HCT116 (cell line): Measurements from ENCODE around the gene SLFN12. TPM values are rescaled to one million over a fixed set of nuclear protein-coding genes. Genes with fewer than 3 reads are reported as not detected.

ENCODE experiments used
- ATAC-seq: fragments of 200-7000 bp; cut with Tn5 transposase; 2 replicates; pipeline ENCODE4 v1.9.1; 2020; ENCODE audit warnings: mild to moderate bottlenecking, moderate library complexity
- BruUV-seq: library from RNA; stranded (reverse); fragments of 400-500 nt; replicated peaks from 2 replicates; lab custom pipeline; 2021; lab: Mats Ljungman, UMichigan
- CTCF ChIA-PET: fragments of 300-600 bp; sonication (Branson Sonifier 250); formaldehyde crosslinking; loops from one replicate; lab custom pipeline; 2021; ENCODE audit warnings: antibody characterized with exemption; lab: Charles Lee
- POLR2A ChIA-PET: fragments of 300-600, 350-600 bp; sonication (Branson Sonifier 250); formaldehyde crosslinking; loops from one replicate; lab custom pipeline; 2021; ENCODE audit warnings: antibody characterized with exemption; lab: Charles Lee
- RAD21 ChIA-PET, 2 experiments: fragments of 300-600 bp; sonication (Branson Sonifier 250); formaldehyde crosslinking; loops; one replicate each; lab custom pipeline; 2023; ENCODE audit warnings: low total read pairs in 2 of 2; ENCODE audit not compliant: uncharacterized antibody in 2 of 2, unreplicated experiment in 2 of 2, low non-redundant PET in 1 of 2; lab: Charles Lee
- DNase-seq: peaks from one replicate; pipeline ENCODE4 v3.0.0-alpha.2; 2010; ENCODE audit warnings: low read depth, low spot score
- H2AFZ ChIP-seq: fragments of 200-600 bp; shearing (Covaris generic), sonication (generic); 2 replicates; pipeline ENCODE4 v1.6.1; 2017; ENCODE audit warnings: low read depth, mixed run types, mixed read lengths, antibody characterized with exemption, low read length; ENCODE audit not compliant: poor library complexity, severe bottlenecking
- H3K27ac ChIP-seq: 2 replicates; pipeline ENCODE4 v1.5.1; 2012; ENCODE audit warnings: low read depth, low read length
- H3K27me3 ChIP-seq: fragments of 200-600 bp; sonication (generic); 2 replicates; pipeline ENCODE4 v1.6.1; 2016; ENCODE audit warnings: mixed run types, low read length, mixed read lengths; ENCODE audit not compliant: insufficient read depth
- H3K36me3 ChIP-seq, 2 experiments: fragments of 200-500 bp in 1 of 2; fragments of 200-600 bp in 1 of 2; sonication (Bioruptor generic) in 1 of 2; sonication (generic) in 1 of 2; 2 replicates each; pipeline versions ENCODE4 v1.5.1 to v1.6.1; 2014 to 2016; ENCODE audit warnings: low read length in 2 of 2, inconsistent platforms in 1 of 2, mixed read lengths in 1 of 2, mixed run types in 1 of 2; ENCODE audit not compliant: insufficient read depth in 2 of 2, control insufficient read depth in 1 of 2
- H3K4me1 ChIP-seq, 2 experiments: fragments of 200-600 bp in 1 of 2; sonication (generic) in 1 of 2; 2 replicates each; pipeline versions ENCODE4 v1.5.1 to v1.6.1; 2012 to 2017; ENCODE audit warnings: low read length in 2 of 2, inconsistent platforms in 1 of 2, mild to moderate bottlenecking in 1 of 2, mixed read lengths in 1 of 2, mixed run types in 1 of 2, moderate library complexity in 1 of 2; ENCODE audit not compliant: insufficient read depth in 2 of 2, control insufficient read depth in 1 of 2
- H3K4me2 ChIP-seq: fragments of 200-600 bp; sonication (generic); 2 replicates; pipeline ENCODE4 v1.6.1; 2017; ENCODE audit warnings: mixed run types, low read length, mixed read lengths
- H3K4me3 ChIP-seq, 2 experiments: fragments of 200-600 bp in 1 of 2; sonication (generic) in 1 of 2; replicated peaks in 1 of 2; 2 replicates each; pipeline ENCODE4 v1.5.1; 2011 to 2016; ENCODE audit warnings: low read length in 2 of 2, control low read depth in 1 of 2, low read depth in 1 of 2, mild to moderate bottlenecking in 1 of 2, mixed read lengths in 1 of 2, mixed run types in 1 of 2
- H3K79me2 ChIP-seq: fragments of 200-600 bp; sonication (generic); 2 replicates; pipeline ENCODE4 v1.6.1; 2017; ENCODE audit warnings: mild to moderate bottlenecking, mixed run types, low read length, moderate library complexity, mixed read lengths; ENCODE audit not compliant: insufficient read depth
- H3K9ac ChIP-seq: fragments of 200-600 bp; sonication (generic); 2 replicates; pipeline ENCODE4 v1.6.1; 2016; ENCODE audit warnings: low read length, mixed read lengths
- H3K9me2 ChIP-seq: fragments of 200-600 bp; sonication (generic), shearing (Covaris generic); 2 replicates; pipeline ENCODE4 v1.6.1; 2017; ENCODE audit warnings: mixed run types, mild to moderate bottlenecking, moderate library complexity; ENCODE audit not compliant: insufficient read depth
- H3K9me3 ChIP-seq, 2 experiments: fragments of 200-500 bp in 1 of 2; fragments of 200-600 bp in 1 of 2; sonication (Bioruptor generic) in 1 of 2; sonication (generic) in 1 of 2; 2 replicates each; pipeline ENCODE4 v1.6.1; 2014 to 2017; ENCODE audit warnings: low read length in 2 of 2, mixed read lengths in 2 of 2, inconsistent platforms in 1 of 2, low read depth in 1 of 2, mild to moderate bottlenecking in 1 of 2, mixed run types in 1 of 2, moderate library complexity in 1 of 2; ENCODE audit not compliant: control insufficient read depth in 1 of 2, insufficient read depth in 1 of 2
- H4K20me1 ChIP-seq: fragments of 200-600 bp; sonication (generic), shearing (Covaris generic); 2 replicates; pipeline ENCODE4 v1.6.1; 2017; ENCODE audit warnings: mixed run types, mild to moderate bottlenecking, moderate library complexity; ENCODE audit not compliant: insufficient read depth
- CBX3 ChIP-seq: IDR thresholded peaks from 2 replicates; pipeline ENCODE4 v1.6.1; 2012; ENCODE audit warnings: low read depth
- CEBPB ChIP-seq: IDR thresholded peaks from 2 replicates; pipeline ENCODE4 v1.6.1; 2012; ENCODE audit warnings: low read depth
- EGR1 ChIP-seq: IDR thresholded peaks from 2 replicates; pipeline ENCODE4 v1.6.1; 2012; ENCODE audit warnings: low read depth
- ELF1 ChIP-seq: IDR thresholded peaks from 2 replicates; pipeline ENCODE4 v1.6.1; 2012; ENCODE audit warnings: low read depth, borderline replicate concordance
- EZH2 ChIP-seq: fragments of 200-600 bp; sonication (generic); IDR thresholded peaks from 2 replicates; pipeline ENCODE4 v1.6.1; 2017; ENCODE audit warnings: antibody characterized with exemption, mixed run types
- EZH2phosphoT487 ChIP-seq: fragments of 200-600 bp; IDR thresholded peaks from 2 replicates; pipeline ENCODE4 v1.6.1; 2018; ENCODE audit warnings: antibody characterized with exemption, borderline replicate concordance
- FOSL1 ChIP-seq: IDR thresholded peaks from 2 replicates; pipeline ENCODE4 v1.6.1; 2012; ENCODE audit warnings: low read depth
- JUND ChIP-seq: IDR thresholded peaks from 2 replicates; pipeline ENCODE4 v1.6.1; 2012
- POLR2A ChIP-seq: IDR thresholded peaks from 2 replicates; pipeline ENCODE4 v1.7.0; 2011; ENCODE audit warnings: borderline replicate concordance; ENCODE audit not compliant: insufficient read depth, insufficient read length; ENCODE audit errors: extremely low read depth
- SRF ChIP-seq: IDR thresholded peaks from 2 replicates; pipeline ENCODE4 v1.6.1; 2012; ENCODE audit warnings: low read depth
- TCF7L2 ChIP-seq: IDR thresholded peaks from 2 replicates; pipeline ENCODE4 v1.7.0; 2011; ENCODE audit warnings: borderline replicate concordance, inconsistent platforms; ENCODE audit not compliant: insufficient read depth, insufficient read length; ENCODE audit errors: extremely low read depth
- YY1 ChIP-seq: IDR thresholded peaks from 2 replicates; pipeline ENCODE4 v1.6.1; 2011; ENCODE audit warnings: low read length, low read depth, moderate library complexity, mild to moderate bottlenecking; ENCODE audit not compliant: insufficient replicate concordance; ENCODE audit errors: extremely low read depth
- ZNF274 ChIP-seq: fragments of 200-500 bp; sonication (Bioruptor generic); IDR thresholded peaks from 2 replicates; pipeline ENCODE4 v1.6.1; 2014; ENCODE audit warnings: mild to moderate bottlenecking, low read depth, low read length, inconsistent platforms
- intact Hi-C: fragments of 100-400 bp; cut with micrococcal nuclease; formaldehyde crosslinking; loops from 2 replicates; pipeline ENCODE4 v1.10.0; 2022
- total RNA-seq: library from RNA; stranded (reverse); gene quantifications from one replicate; pipeline ENCODE4 v1.2.1, GENCODE V29; 2021; ENCODE audit not compliant: unreplicated experiment
- TF ChIP-seq, protein P1 (sequence below): IDR thresholded peaks from 2 replicates; pipeline ENCODE4 v1.6.1; 2012
- TF ChIP-seq, protein P2 (sequence below): IDR thresholded peaks from 2 replicates; pipeline ENCODE4 v1.6.1; 2012

Gene SLFN12
- total RNA-seq, 1 experiment from 2014 or later: not detected

DNA sequence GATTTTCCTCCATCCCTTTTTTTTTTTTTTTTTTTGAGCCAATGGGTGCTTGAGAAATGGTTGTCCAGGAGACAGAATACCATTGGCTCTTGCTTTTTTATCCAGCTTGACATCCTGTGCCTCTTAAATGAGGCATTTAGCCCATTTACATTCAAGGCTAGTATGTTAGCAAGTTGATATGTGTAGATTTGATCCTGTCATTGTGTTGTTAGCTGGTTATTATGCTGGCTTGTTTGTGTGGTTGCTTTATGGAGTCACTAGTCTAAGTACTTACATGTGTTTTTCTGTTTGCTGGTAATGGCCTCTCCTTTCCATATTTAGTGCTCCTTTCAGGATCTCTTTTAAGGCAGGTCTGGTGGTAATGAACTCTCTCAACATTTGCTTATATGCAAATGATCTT lies 44.8 kb downstream of the SLFN12 start:
- no peaks in the 10 kb centered on the region for H3K79me2 ChIP-seq
- no peak overlapping the region for H3K4me2 ChIP-seq
- BruUV-seq: no TSS peak
- no peaks in the 10 kb centered on the region for H4K20me1 ChIP-seq
- H2AFZ ChIP-seq: no peak overlapping the region
- H3K4me3 ChIP-seq: no peak overlapping the region
- H3K9me2 ChIP-seq: no peaks in the 10 kb centered on the region
- ChIA-PET RAD21 (no interaction called here), POLR2A (no interaction called here), CTCF (no interaction called here)
- H3K27ac ChIP-seq: no peak overlapping the region
- no peaks in the 10 kb centered on the region for H3K9me3 ChIP-seq
- DNase-seq (no peak), ATAC-seq (no peak)
- no peaks in the 10 kb centered on the region for H3K4me1 ChIP-seq
- H3K36me3 ChIP-seq: no peaks in the 10 kb centered on the region
- no peak overlapping the region for H3K9ac ChIP-seq
- H3K27me3 ChIP-seq: peaks cover 35% of the 10 kb centered on the region; the same call in 1 of the 2 replicates
- intact Hi-C loops: no loop called here
- TF ChIP-seq POLR2A (no peak), FOSL1 (no peak), CEBPB (no peak)

DNA sequence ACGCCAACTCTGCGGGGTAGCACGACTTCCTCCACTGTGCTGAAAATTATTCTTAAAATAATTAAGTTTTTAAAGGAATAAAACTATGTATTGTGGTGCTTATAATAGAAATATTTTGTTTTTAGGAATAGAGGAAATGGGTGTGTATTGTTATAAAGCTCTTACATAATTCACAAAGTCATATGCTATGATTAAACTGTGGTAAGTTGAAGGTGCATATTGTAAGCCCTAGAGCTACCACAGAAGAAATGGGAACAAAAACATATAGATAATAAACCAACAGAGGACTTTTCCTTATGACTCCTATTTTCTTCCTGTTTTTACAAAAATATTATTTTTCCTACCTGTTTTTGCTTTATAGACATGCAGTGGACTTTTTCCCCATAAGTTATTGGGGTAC lies 54.6 kb downstream of the SLFN12 start:
- H3K4me2 ChIP-seq: no peak overlapping the region
- H3K4me1 ChIP-seq: no peaks in the 10 kb centered on the region
- ChIA-PET CTCF (no interaction called here), POLR2A (no interaction called here), RAD21 (no interaction called here)
- no peak overlapping the region for H2AFZ ChIP-seq
- H3K36me3 ChIP-seq: no peaks in the 10 kb centered on the region
- no peaks in the 10 kb centered on the region; the same call in 1 of the 2 replicates for H4K20me1 ChIP-seq
- H3K9me2 ChIP-seq: no peaks in the 10 kb centered on the region
- no peak overlapping the region for H3K27ac ChIP-seq
- DNase-seq (no peak), ATAC-seq (no peak)
- H3K9me3 ChIP-seq: no peaks in the 10 kb centered on the region
- intact Hi-C loops: no loop called here
- no peak overlapping the region for H3K4me3 ChIP-seq
- H3K27me3 ChIP-seq: peaks cover 6% of the 10 kb centered on the region; the same call in 1 of the 2 replicates
- no TSS peak for BruUV-seq
- H3K9ac ChIP-seq: no peak overlapping the region
- TF ChIP-seq, protein P1, sequence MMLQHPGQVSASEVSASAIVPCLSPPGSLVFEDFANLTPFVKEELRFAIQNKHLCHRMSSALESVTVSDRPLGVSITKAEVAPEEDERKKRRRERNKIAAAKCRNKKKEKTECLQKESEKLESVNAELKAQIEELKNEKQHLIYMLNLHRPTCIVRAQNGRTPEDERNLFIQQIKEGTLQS: no peak
- H3K79me2 ChIP-seq: no peaks in the 10 kb centered on the region

DNA sequence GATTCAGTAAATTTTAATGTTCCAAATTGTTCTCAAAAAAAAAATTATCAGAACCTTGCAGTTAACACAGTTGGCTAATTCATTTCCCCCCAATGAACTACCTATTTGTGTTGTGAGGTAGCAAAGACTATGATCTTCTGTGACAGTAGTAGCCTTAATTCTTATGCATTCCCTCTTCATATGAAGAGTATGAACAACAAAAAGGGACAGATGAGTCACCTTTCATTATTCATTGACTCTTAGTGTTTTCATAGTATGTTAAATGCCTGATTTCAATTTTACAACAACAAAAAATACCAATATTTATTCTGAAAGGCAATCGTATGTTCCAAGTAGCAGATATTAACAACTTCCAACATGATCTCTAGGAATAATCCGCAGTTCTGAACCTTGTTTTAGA lies 55.2 kb downstream of the SLFN12 start:
- Histone ChIP-seq H3K4me1 (no peaks in the 10 kb centered on the region), H3K4me2 (no peak overlapping the region), H3K9ac (no peak overlapping the region), H3K36me3 (no peaks in the 10 kb centered on the region), H3K27me3 (peaks cover 7% of the 10 kb centered on the region), H3K9me2 (no peaks in the 10 kb centered on the region), H3K27ac (no peak overlapping the region), H3K9me3 (no peaks in the 10 kb centered on the region), H3K79me2 (no peaks in the 10 kb centered on the region), H4K20me1 (no peaks in the 10 kb centered on the region; the same call in 1 of the 2 replicates), H2AFZ (no peak overlapping the region), H3K4me3 (no peak overlapping the region)
- ChIA-PET POLR2A (no interaction called here), RAD21 (no interaction called here), CTCF (no interaction called here)
- no TSS peak for BruUV-seq
- intact Hi-C loops: no loop called here
- no peak for ATAC-seq
- DNase-seq: no peak
- TF ChIP-seq CEBPB (no peak), EGR1 (no peak), EZH2phosphoT487 (no peak), ELF1 (no peak), EZH2 (no peak), ZNF274 (no peak), JUND (no peak), CBX3 (no peak), TCF7L2 (no peak), FOSL1 (no peak), YY1 (no peak), SRF (no peak)
- TF ChIP-seq, protein P2, sequence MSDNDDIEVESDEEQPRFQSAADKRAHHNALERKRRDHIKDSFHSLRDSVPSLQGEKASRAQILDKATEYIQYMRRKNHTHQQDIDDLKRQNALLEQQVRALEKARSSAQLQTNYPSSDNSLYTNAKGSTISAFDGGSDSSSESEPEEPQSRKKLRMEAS: no peak
- TF ChIP-seq, protein P1: no peak
